ENCODE data around the gene GPR75.
"Not testable (repeated sequence)": the region's sequence is repeated elsewhere in the genome, so short reads cannot be mapped to it uniquely, and the experiment has no call there.

The GPR75 gene

GRCh38 chr2:53863538-53864227 is 3.9 kb upstream of the GPR75 start:
- DNase-seq (ENCODE audit: low read depth, low spot score): no peak
- ChIA-PET POLR2A (no interaction called here), CTCF (no interaction called here)
- no peak overlapping the region for H3K4me3 ChIP-seq (ENCODE audit: low read depth, low read length)
- no peak for TF ChIP-seq CTCF (IDR thresholded peaks at IDR 0.05; ENCODE audit: insufficient read depth, low read length, missing control alignments)

- DNase-seq (ENCODE audit: low read depth, low spot score): no peak
- POLR2A ChIA-PET: interaction anchor here (1.1 kb wide), 1 partner anchor 9 kb away, joined by 3 read pairs; no protein-coding TSS in a partner anchor
- no peak overlapping the region for H3K4me3 ChIP-seq (ENCODE audit: low read depth, low read length)
- TF ChIP-seq CTCF (IDR thresholded peaks at IDR 0.05; ENCODE audit: insufficient read depth, low read length, missing control alignments): no peak
- CTCF ChIA-PET: no interaction called here
Measured at GRCh38 chr2:53861824-53862223, 2.1 kb upstream of the GPR75 start.

GRCh38 chr2:53856272-53856671 is 3.5 kb downstream of the GPR75 start:
- ChIA-PET POLR2A (no interaction called here), CTCF (no interaction called here)
- DNase-seq (ENCODE audit: low read depth, low spot score): no peak
- no peak for TF ChIP-seq CTCF (IDR thresholded peaks at IDR 0.05; ENCODE audit: insufficient read depth, low read length, missing control alignments)
- H3K4me3 ChIP-seq (ENCODE audit: low read depth, low read length): no peak overlapping the region

- H3K4me3 ChIP-seq (ENCODE audit: low read depth, low read length): no peak overlapping the region
- no peak for DNase-seq (ENCODE audit: low read depth, low spot score)
- ChIA-PET POLR2A (no interaction called here), CTCF (no interaction called here)
- TF ChIP-seq CTCF (IDR thresholded peaks at IDR 0.05; ENCODE audit: insufficient read depth, low read length, missing control alignments): no peak
Measured at GRCh38 chr2:53854678-53855077, 5.1 kb downstream of the GPR75 start.

GRCh38 chr2:53852532-53852931 is 7.2 kb downstream of the GPR75 start:
- no peak for DNase-seq (ENCODE audit: low read depth, low spot score)
- no peak for TF ChIP-seq CTCF (IDR thresholded peaks at IDR 0.05; ENCODE audit: insufficient read depth, low read length, missing control alignments)
- POLR2A ChIA-PET: no interaction called here
- no peak overlapping the region for H3K4me3 ChIP-seq (ENCODE audit: low read depth, low read length)
- CTCF ChIA-PET: no interaction called here

- POLR2A ChIA-PET; CTCF ChIA-PET; DNase-seq (ENCODE audit: low read depth, low spot score); H3K4me3 ChIP-seq (ENCODE audit: low read depth, low read length): not testable (repeated sequence)
Measured at GRCh38 chr2:53851052-53851757, 8.6 kb downstream of the GPR75 start.

GRCh38 chr2:53848062-53848461 is 11.7 kb downstream of the GPR75 start:
- POLR2A ChIA-PET: no interaction called here
- no peak for DNase-seq (ENCODE audit: low read depth, low spot score)
- CTCF ChIA-PET: no interaction called here
- no peak for TF ChIP-seq CTCF (IDR thresholded peaks at IDR 0.05; ENCODE audit: insufficient read depth, low read length, missing control alignments)
- no peak overlapping the region for H3K4me3 ChIP-seq (ENCODE audit: low read depth, low read length)
